22Rv1 (cell line): ENCODE measurements around the gene FES.

Source experiments
- H3K27ac ChIP-seq: fragments of 450-650 bp; 2 replicates; pipeline ENCODE4 v1.5.1; 2017
- CTCF ChIP-seq: fragments of 450-650 bp; IDR thresholded peaks from 2 replicates; pipeline ENCODE4 v1.5.1; 2017; ENCODE audit warnings: mild to moderate bottlenecking
- ZFX ChIP-seq: fragments of 450-650 bp; IDR thresholded peaks from 2 replicates; pipeline ENCODE4 v1.6.1; 2017; ENCODE audit warnings: antibody characterized with exemption, borderline replicate concordance

FES gene

GRCh38 chr15:90883976-90884718 is at the start of gene FES:
FES (plus strand) TSS chr15:90884504; CDS start chr15:90885046, 542 bp downstream.
- peak within 1 kb of the TSS; percentile 12; the same call in 1 of the 2 replicates for H3K27ac ChIP-seq
- no peak for TF ChIP-seq ZFX
- no peak for TF ChIP-seq CTCF

GRCh38 chr15:90834626-90835025 is 49.7 kb upstream of the FES start:
- no peak for TF ChIP-seq CTCF
- TF ChIP-seq ZFX: no peak
- H3K27ac ChIP-seq: no peak overlapping the region

- no peak overlapping the region for H3K27ac ChIP-seq
- no peak for TF ChIP-seq ZFX
- no peak for TF ChIP-seq CTCF
Measured at GRCh38 chr15:90836296-90836871, 47.9 kb upstream of the FES start.

GRCh38 chr15:90837094-90837493 is 47.2 kb upstream of the FES start:
- H3K27ac ChIP-seq: no peak overlapping the region
- TF ChIP-seq CTCF (no peak), ZFX (no peak)

GRCh38 chr15:90838139-90838538 is 46.2 kb upstream of the FES start:
- H3K27ac ChIP-seq: no peak overlapping the region

GRCh38 chr15:90838544-90838943 is 45.8 kb upstream of the FES start:
- H3K27ac ChIP-seq: no peak overlapping the region
- no peak for TF ChIP-seq CTCF
- no peak for TF ChIP-seq ZFX

More at GRCh38 chr15:90838139-90838538, 46.2 kb upstream of the FES start:
- TF ChIP-seq CTCF: no peak
- no peak for TF ChIP-seq ZFX
